ENCODE data around the gene ABCA5.
"Not testable (repeated sequence)": the region's sequence is repeated elsewhere in the genome, so short reads cannot be mapped to it uniquely, and the experiment has no call there.

Gene ABCA5

GRCh38 chr17:69208640-69209039 lies 118.3 kb downstream of the ABCA5 start:
- no peak for DNase-seq (ENCODE audit: low spot score)
- TF ChIP-seq CTCF (IDR thresholded peaks at IDR 0.05; ENCODE audit: borderline replicate concordance, control extremely low read depth, extremely low read depth, insufficient read depth, missing control alignments): no peak
- in situ Hi-C loops (cut with MboI; ENCODE audit: low sequenced_read_pairs, unreplicated experiment): no loop called here

- DNase-seq (ENCODE audit: low spot score): no peak
- TF ChIP-seq CTCF (IDR thresholded peaks at IDR 0.05; ENCODE audit: borderline replicate concordance, control extremely low read depth, extremely low read depth, insufficient read depth, missing control alignments): no peak
- in situ Hi-C loops (cut with MboI; ENCODE audit: low sequenced_read_pairs, unreplicated experiment): no loop called here
Measured at GRCh38 chr17:69207151-69207550, 119.8 kb downstream of the ABCA5 start.

- in situ Hi-C loops (cut with MboI; ENCODE audit: low sequenced_read_pairs, unreplicated experiment): no loop called here
- TF ChIP-seq CTCF (IDR thresholded peaks at IDR 0.05; ENCODE audit: borderline replicate concordance, control extremely low read depth, extremely low read depth, insufficient read depth, missing control alignments): no peak
- no peak for DNase-seq (ENCODE audit: low spot score)
Measured at GRCh38 chr17:69198238-69198637, 128.7 kb downstream of the ABCA5 start.

- DNase-seq (ENCODE audit: low spot score); in situ Hi-C loops (cut with MboI; ENCODE audit: low sequenced_read_pairs, unreplicated experiment): not testable (repeated sequence)
Measured at GRCh38 chr17:69196105-69196653, 130.8 kb downstream of the ABCA5 start.

All from GM13976 (cell line).